BE2C (cell line): Measurements from ENCODE around the gene METTL22.

ENCODE experiments used
- DNase-seq: peaks from one replicate; pipeline ENCODE4 v3.0.0-alpha.2; 2020
- H3K27me3 ChIP-seq: fragments of 250-450 bp; sonication (Bioruptor Pico); 2 replicates; pipeline ENCODE4 v1.5.1; 2020; ENCODE audit warnings: mild to moderate bottlenecking
- H3K36me3 ChIP-seq: fragments of 250-450 bp; sonication (Bioruptor Pico); 2 replicates; pipeline ENCODE4 v1.5.1; 2020; ENCODE audit warnings: mild to moderate bottlenecking
- H3K4me1 ChIP-seq: fragments of 250-450 bp; sonication (Bioruptor Pico); 2 replicates; pipeline ENCODE4 v1.5.1; 2020
- H3K4me3 ChIP-seq: 2 replicates; pipeline ENCODE4 v1.5.1; 2011; ENCODE audit warnings: low read depth, low read length
- H3K9me3 ChIP-seq: fragments of 250-450 bp; sonication (Bioruptor Pico); 2 replicates; pipeline ENCODE4 v1.5.1; 2020
- TF ChIP-seq, protein P1 (sequence below): IDR thresholded peaks from 2 replicates; pipeline ENCODE4 v1.5.1; 2012; ENCODE audit warnings: mild to moderate bottlenecking, low read depth, low read length

The METTL22 gene

DNA sequence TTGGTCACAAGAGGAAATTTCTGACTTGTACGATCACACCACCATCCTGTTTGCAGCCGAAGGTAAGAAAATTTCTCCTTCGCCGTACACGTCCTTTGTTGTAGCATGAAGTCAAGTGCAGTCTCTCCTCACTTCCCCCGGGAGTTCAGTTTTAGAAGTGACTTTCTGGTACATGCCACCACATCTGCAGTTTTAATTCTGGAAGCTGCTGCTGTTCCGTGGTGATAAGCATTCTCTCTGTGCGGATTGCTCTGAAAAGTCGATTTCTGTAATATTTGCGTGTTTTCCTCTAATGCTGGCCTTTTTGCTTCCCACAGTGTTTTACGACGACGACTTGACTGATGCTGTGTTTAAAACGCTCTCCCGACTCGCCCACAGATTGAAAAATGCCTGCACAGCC is 20.6 kb downstream of the METTL22 start:
- Histone ChIP-seq H3K27me3 (no peaks in the 10 kb centered on the region), H3K4me1 (no peaks in the 10 kb centered on the region), H3K9me3 (no peaks in the 10 kb centered on the region), H3K36me3 (peaks cover 77% of the 10 kb centered on the region), H3K4me3 (no peak overlapping the region)
- TF ChIP-seq, protein P1, sequence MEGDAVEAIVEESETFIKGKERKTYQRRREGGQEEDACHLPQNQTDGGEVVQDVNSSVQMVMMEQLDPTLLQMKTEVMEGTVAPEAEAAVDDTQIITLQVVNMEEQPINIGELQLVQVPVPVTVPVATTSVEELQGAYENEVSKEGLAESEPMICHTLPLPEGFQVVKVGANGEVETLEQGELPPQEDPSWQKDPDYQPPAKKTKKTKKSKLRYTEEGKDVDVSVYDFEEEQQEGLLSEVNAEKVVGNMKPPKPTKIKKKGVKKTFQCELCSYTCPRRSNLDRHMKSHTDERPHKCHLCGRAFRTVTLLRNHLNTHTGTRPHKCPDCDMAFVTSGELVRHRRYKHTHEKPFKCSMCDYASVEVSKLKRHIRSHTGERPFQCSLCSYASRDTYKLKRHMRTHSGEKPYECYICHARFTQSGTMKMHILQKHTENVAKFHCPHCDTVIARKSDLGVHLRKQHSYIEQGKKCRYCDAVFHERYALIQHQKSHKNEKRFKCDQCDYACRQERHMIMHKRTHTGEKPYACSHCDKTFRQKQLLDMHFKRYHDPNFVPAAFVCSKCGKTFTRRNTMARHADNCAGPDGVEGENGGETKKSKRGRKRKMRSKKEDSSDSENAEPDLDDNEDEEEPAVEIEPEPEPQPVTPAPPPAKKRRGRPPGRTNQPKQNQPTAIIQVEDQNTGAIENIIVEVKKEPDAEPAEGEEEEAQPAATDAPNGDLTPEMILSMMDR, result no peak
- DNase-seq, result no peak

DNA sequence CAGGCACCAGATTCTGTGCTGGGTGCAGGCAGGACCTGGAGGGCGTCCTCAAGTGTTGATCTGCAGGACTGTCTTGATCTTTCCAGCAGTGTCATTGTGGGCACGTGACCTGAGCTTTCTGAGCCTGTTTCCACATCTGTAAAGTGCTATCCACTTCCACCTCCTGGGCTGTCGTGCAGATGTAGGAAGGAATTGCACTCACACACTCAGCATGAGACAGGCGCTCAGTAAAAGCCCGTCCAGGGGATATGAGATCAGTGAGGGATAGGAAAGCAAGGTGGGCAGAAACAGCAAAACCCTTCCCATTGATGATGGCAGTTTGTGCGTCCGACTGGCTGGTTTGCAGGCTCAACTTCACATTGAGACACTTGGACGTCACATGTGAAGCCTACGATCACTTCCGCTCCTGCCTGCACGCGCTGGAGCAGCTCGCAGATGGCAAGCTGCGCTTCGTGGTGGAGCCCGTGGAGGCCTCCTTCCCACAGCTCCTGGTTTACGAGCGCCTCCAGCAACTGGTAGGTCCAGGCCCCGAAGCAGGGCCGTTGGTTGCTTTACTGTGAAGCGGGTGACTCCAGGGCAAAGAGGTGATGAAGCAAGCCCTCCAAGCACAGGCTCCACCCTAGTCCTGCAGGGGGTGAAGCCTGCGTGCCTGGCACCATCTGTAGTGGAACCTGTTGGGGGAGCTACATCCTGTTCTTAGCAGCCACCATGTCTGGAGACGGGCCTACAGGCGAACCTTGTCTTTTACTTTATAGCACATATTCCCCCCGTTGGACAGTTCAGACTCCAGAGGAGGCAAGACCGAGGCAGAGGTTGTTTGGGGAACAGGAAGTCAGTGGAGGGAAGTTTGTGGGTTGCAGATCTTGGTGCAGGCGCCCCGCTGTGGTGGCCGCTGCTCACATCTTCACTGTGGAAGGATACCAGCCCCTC is 23.0 kb downstream of the METTL22 start:
- TF ChIP-seq, protein P1, result no peak
- H3K27me3 ChIP-seq, result no peaks in the 10 kb centered on the region
- peaks cover 67% of the 10 kb centered on the region for H3K36me3 ChIP-seq
- H3K9me3 ChIP-seq, result no peaks in the 10 kb centered on the region
- DNase-seq, result no peak
- H3K4me1 ChIP-seq, result no peaks in the 10 kb centered on the region
- no peak overlapping the region for H3K4me3 ChIP-seq

DNA sequence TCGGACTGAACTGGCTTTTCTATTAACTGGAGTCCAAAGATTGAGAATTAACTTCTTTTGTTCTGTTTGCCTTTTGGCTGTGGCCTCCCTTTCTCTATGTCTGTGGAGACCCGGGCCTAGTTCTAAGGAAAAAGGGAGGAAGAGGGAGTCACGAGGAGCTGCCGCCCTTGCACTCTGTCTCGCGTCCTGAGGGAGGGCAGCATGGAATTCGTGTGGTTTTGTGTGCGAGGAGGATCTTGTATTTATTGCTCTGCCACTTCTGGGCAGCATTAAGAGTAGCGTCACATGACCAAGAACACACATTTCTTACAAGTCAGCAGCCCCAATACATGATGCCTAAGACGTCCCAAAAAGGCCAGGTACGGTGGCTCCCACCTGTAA is 23.6 kb downstream of the METTL22 start:
- Histone ChIP-seq H3K27me3 (no peaks in the 10 kb centered on the region), H3K36me3 (peaks cover 60% of the 10 kb centered on the region), H3K4me3 (no peak overlapping the region), H3K9me3 (no peaks in the 10 kb centered on the region), H3K4me1 (no peaks in the 10 kb centered on the region)
- TF ChIP-seq, protein P1, result no peak
- no peak for DNase-seq

DNA sequence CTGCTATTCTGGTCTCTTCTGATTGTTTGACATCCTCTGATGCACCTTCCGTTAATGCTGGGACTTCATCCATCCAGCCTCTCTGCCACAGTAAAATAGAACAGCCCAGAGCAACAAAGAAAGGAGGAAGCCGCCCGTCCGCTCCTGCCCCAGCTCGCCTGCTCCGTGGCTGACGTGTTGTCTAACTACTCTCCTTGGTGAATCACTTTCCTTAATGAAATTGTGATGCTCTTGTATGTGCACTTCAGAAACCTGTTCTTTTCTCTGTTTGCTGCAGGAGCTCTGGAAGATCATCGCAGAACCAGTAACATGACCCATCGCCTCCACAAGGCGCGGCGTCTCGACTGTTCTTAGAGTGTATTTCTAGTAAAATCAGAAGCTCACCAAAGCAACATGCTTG is 24.3 kb downstream of the METTL22 start:
- DNase-seq, result no peak
- Histone ChIP-seq H3K27me3 (no peaks in the 10 kb centered on the region), H3K4me1 (no peaks in the 10 kb centered on the region), H3K36me3 (peaks cover 59% of the 10 kb centered on the region), H3K9me3 (no peaks in the 10 kb centered on the region), H3K4me3 (no peak overlapping the region)
- TF ChIP-seq, protein P1, result no peak

DNA sequence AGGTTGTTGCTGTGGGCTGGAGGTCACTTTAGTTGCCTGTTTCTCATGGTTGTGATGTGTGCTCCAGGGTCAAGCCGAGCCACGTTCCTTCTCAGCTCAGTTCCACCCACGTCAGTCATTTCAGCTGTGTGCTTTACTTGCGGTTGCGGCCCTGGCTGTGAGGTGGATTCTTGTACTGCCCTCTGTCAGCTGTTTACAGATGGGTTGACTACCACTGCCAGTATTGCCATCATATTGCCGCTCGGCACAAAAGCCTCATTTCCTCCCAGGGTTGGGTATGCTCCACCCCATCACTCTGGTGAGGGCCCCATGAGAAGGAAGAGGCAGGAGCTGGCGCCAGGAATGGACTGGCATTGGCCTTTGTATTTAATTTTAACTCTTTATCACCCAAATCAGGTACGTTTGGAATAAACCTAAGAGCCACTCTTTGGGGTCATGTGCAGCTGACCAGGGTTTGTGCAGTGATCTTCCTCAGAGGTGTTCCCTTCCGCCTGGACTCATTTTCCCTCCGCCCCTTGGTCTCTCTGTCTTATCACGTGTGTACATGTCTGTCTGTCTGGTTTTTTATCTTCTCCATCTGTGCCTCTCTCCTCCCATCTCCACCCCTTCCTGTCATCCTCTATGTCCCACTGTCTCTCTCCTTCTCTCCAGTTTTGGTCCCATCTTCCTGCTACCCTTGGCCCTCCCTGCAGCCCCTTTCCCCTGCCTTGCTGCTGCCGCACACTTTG is 25.0 kb downstream of the METTL22 start:
- Histone ChIP-seq H3K4me1 (no peaks in the 10 kb centered on the region), H3K9me3 (no peaks in the 10 kb centered on the region), H3K4me3 (no peak overlapping the region), H3K36me3 (peaks cover 59% of the 10 kb centered on the region), H3K27me3 (no peaks in the 10 kb centered on the region)
- DNase-seq, result no peak
- TF ChIP-seq, protein P1, result no peak
